Measurements from ENCODE around the gene SELP. TPM values are rescaled to one million over a fixed set of nuclear protein-coding genes. Genes with fewer than 3 reads are reported as not detected.

Gene SELP
- total and polyA plus RNA-seq, 2 of the 13 experiments (the other 11 are each of a cell fraction or from before 2014, with no cell fraction given): 0.11 TPM; not detected in 1

GRCh38 chr1:169572187-169572586, 57.7 kb downstream of the SELP start (continued):
- TF ChIP-seq, protein P1, sequence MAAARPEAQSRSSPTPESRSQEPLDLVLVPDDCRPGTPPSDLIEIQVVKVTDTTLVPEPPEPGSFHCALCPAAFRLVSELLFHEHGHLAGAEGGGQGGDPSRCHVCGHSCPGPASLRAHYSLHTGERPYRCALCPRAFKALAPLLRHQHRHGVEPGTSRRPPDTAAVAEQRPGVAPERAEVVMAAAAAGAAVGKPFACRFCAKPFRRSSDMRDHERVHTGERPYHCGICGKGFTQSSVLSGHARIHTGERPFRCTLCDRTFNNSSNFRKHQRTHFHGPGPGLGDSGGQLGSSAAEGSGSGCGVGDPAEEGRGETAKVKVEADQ (CRISPR knock-in tag; IDR thresholded peaks at IDR 0.05; ENCODE audit: borderline replicate concordance): no peak
- TF ChIP-seq CREB1 (IDR thresholded peaks at IDR 0.05) (no peak), CREB1 (CRISPR knock-in tag; IDR thresholded peaks at IDR 0.05) (no peak), ZSCAN31 (CRISPR knock-in tag; IDR thresholded peaks at IDR 0.05; ENCODE audit: low read depth) (no peak), CREM (IDR thresholded peaks at IDR 0.05) (0 out of 2 replicates have a peak, but pooled peaks have one; percentile 24), CREM (CRISPR knock-in tag; IDR thresholded peaks at IDR 0.05) (no peak), MYPOP (CRISPR knock-in tag; IDR thresholded peaks at IDR 0.05) (no peak), STAT5B (CRISPR knock-in tag; IDR thresholded peaks at IDR 0.05) (no peak), GTF3A (CRISPR knock-in tag; conservative IDR thresholded peaks at IDR 0.05) (no peak), STAG1 (CRISPR knock-in tag; IDR thresholded peaks at IDR 0.05) (no peak), ATRX (CRISPR knock-in tag; IDR thresholded peaks at IDR 0.05; ENCODE audit: borderline replicate concordance) (no peak), ZFP82 (CRISPR knock-in tag; IDR thresholded peaks at IDR 0.05; ENCODE audit: borderline replicate concordance) (no peak), MTF2 (CRISPR knock-in tag; IDR thresholded peaks at IDR 0.05; ENCODE audit: borderline replicate concordance) (no peak), ZNF335 (CRISPR knock-in tag; IDR thresholded peaks at IDR 0.05) (no peak), RFXANK (CRISPR knock-in tag; IDR thresholded peaks at IDR 0.05) (no peak), ZNF136 (CRISPR knock-in tag; IDR thresholded peaks at IDR 0.05; ENCODE audit: low read depth) (no peak)
- TF ChIP-seq, protein P2, sequence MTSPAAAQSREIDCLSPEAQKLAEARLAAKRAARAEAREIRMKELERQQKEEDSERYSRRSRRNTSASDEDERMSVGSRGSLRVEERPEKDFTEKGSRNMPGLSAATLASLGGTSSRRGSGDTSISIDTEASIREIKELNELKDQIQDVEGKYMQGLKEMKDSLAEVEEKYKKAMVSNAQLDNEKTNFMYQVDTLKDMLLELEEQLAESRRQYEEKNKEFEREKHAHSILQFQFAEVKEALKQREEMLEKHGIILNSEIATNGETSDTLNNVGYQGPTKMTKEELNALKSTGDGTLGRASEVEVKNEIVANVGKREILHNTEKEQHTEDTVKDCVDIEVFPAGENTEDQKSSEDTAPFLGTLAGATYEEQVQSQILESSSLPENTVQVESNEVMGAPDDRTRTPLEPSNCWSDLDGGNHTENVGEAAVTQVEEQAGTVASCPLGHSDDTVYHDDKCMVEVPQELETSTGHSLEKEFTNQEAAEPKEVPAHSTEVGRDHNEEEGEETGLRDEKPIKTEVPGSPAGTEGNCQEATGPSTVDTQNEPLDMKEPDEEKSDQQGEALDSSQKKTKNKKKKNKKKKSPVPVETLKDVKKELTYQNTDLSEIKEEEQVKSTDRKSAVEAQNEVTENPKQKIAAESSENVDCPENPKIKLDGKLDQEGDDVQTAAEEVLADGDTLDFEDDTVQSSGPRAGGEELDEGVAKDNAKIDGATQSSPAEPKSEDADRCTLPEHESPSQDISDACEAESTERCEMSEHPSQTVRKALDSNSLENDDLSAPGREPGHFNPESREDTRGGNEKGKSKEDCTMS (CRISPR knock-in tag; conservative IDR thresholded peaks at IDR 0.05): no peak
- TF ChIP-seq, protein P3, sequence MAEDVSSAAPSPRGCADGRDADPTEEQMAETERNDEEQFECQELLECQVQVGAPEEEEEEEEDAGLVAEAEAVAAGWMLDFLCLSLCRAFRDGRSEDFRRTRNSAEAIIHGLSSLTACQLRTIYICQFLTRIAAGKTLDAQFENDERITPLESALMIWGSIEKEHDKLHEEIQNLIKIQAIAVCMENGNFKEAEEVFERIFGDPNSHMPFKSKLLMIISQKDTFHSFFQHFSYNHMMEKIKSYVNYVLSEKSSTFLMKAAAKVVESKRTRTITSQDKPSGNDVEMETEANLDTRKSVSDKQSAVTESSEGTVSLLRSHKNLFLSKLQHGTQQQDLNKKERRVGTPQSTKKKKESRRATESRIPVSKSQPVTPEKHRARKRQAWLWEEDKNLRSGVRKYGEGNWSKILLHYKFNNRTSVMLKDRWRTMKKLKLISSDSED (CRISPR knock-in tag; IDR thresholded peaks at IDR 0.05): no peak
- TF ChIP-seq, protein P4, sequence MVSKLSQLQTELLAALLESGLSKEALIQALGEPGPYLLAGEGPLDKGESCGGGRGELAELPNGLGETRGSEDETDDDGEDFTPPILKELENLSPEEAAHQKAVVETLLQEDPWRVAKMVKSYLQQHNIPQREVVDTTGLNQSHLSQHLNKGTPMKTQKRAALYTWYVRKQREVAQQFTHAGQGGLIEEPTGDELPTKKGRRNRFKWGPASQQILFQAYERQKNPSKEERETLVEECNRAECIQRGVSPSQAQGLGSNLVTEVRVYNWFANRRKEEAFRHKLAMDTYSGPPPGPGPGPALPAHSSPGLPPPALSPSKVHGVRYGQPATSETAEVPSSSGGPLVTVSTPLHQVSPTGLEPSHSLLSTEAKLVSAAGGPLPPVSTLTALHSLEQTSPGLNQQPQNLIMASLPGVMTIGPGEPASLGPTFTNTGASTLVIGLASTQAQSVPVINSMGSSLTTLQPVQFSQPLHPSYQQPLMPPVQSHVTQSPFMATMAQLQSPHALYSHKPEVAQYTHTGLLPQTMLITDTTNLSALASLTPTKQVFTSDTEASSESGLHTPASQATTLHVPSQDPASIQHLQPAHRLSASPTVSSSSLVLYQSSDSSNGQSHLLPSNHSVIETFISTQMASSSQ (IDR thresholded peaks at IDR 0.05; ENCODE audit: low read depth): no peak; the same call in 1 of the 2 replicates
- TF ChIP-seq, protein P4 (CRISPR knock-in tag; IDR thresholded peaks at IDR 0.05; ENCODE audit: borderline replicate concordance): no peak
- TF ChIP-seq, protein P5, sequence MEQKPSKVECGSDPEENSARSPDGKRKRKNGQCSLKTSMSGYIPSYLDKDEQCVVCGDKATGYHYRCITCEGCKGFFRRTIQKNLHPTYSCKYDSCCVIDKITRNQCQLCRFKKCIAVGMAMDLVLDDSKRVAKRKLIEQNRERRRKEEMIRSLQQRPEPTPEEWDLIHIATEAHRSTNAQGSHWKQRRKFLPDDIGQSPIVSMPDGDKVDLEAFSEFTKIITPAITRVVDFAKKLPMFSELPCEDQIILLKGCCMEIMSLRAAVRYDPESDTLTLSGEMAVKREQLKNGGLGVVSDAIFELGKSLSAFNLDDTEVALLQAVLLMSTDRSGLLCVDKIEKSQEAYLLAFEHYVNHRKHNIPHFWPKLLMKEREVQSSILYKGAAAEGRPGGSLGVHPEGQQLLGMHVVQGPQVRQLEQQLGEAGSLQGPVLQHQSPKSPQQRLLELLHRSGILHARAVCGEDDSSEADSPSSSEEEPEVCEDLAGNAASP (CRISPR knock-in tag; IDR thresholded peaks at IDR 0.05; ENCODE audit: borderline replicate concordance): peak; percentile 38; the same call in 1 of the 2 replicates

Measured in HepG2 (cell line).